GM12873 (cell line): ENCODE results near the gene RAET1G.

Experiments
- TF ChIP-seq, protein P1 (sequence below): IDR thresholded peaks from 2 replicates; pipeline ENCODE4 v1.5.1; 2012; ENCODE audit warnings: low read depth, mild to moderate bottlenecking, moderate library complexity, low read length, control low read depth; ENCODE audit not compliant: insufficient read depth; ENCODE audit errors: missing control alignments

RAET1G gene

DNA sequence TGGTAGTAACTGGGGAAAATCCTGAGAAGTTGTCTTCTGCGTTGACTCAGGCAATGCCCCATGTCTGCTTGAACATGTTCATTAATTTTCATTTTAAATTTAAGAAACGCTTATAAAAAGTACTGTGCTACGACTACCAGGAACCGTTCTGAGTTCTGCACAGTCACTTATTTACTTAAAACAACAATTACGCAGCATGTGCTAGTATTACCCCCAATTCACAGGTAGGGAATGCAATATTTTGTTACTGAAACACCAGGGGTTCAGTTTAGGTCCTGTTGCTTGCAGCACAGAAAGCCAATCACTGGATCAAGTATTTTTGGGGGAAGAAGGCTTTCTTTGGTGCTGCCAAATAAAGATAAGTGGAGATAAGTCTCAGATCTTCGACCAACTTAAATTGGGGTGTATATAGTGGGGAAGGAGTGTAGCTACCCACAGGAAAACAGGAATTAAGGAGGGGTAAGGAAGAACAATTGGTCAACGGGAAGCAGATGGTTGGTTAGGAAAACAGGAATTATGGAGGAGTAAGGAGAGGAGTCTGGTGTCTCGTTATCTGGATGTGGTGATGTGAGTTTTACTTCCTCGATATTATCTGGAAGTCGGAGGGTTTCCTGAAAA is 53.5 kb downstream of the RAET1G start:
- TF ChIP-seq, protein P1, sequence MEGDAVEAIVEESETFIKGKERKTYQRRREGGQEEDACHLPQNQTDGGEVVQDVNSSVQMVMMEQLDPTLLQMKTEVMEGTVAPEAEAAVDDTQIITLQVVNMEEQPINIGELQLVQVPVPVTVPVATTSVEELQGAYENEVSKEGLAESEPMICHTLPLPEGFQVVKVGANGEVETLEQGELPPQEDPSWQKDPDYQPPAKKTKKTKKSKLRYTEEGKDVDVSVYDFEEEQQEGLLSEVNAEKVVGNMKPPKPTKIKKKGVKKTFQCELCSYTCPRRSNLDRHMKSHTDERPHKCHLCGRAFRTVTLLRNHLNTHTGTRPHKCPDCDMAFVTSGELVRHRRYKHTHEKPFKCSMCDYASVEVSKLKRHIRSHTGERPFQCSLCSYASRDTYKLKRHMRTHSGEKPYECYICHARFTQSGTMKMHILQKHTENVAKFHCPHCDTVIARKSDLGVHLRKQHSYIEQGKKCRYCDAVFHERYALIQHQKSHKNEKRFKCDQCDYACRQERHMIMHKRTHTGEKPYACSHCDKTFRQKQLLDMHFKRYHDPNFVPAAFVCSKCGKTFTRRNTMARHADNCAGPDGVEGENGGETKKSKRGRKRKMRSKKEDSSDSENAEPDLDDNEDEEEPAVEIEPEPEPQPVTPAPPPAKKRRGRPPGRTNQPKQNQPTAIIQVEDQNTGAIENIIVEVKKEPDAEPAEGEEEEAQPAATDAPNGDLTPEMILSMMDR, result no peak

- TF ChIP-seq, protein P1, result no peak
These were observed 54.9 kb downstream of the RAET1G start for GRCh38 chr6:149867876-149868640.
